ENCODE measurements around the gene UCMA. TPM values are rescaled to one million over a fixed set of nuclear protein-coding genes. Genes with fewer than 3 reads are reported as not detected.
A peak's percentile ranks its signal among the peaks of the same experiment; 100 is the strongest.

The UCMA gene
- total RNA-seq, 1 experiment from 2014 or later = not detected

GRCh38 chr10:13206546-13207443 is 27.4 kb downstream of the UCMA start:
- no TSS peak for BruUV-seq (replicated peaks)
- CTCF ChIA-PET = interaction anchor here (0.6 to 0.7 kb wide), 3 partner anchors 40 to 586 kb away, joined by 3 to 4 read pairs (median 3); no protein-coding TSS in a partner anchor
- H3K4me1 ChIP-seq (ENCODE audit: insufficient read depth, low read length, poor library complexity, severe bottlenecking) = no peaks in the 10 kb centered on the region
- no peaks in the 10 kb centered on the region for H3K9me3 ChIP-seq (ENCODE audit: low read depth, low read length, poor library complexity, severe bottlenecking)
- H3K27ac ChIP-seq (ENCODE audit: low read depth, low read length, poor library complexity, severe bottlenecking) = no peak overlapping the region
- no peak overlapping the region for H3K4me3 ChIP-seq (ENCODE audit: low read depth, low read length, poor library complexity, severe bottlenecking)
- TF ChIP-seq CTCF (conservative IDR thresholded peaks at IDR 0.05; ENCODE audit: low read depth, low read length) (peak; percentile 61), EZH2 (IDR thresholded peaks at IDR 0.05; ENCODE audit: borderline replicate concordance, low read depth, low read length, poor library complexity, severe bottlenecking) (no peak)
- H3K27me3 ChIP-seq (replicated peaks; ENCODE audit: insufficient read depth, low read depth, low read length, poor library complexity) = no peaks in the 10 kb centered on the region
- intact Hi-C loops (cut with micrococcal nuclease; ENCODE audit: unreplicated experiment) = no loop called here
- peak; percentile 23 for DNase-seq (ENCODE audit: low spot score)
- peaks cover 62% of the 10 kb centered on the region for H3K36me3 ChIP-seq (ENCODE audit: insufficient read depth, low read length, poor library complexity, severe bottlenecking)
- POLR2A ChIA-PET (ENCODE audit: low non-redundant PET) = no interaction called here

GRCh38 chr10:13206091-13206490 is 28.1 kb downstream of the UCMA start:
- H3K36me3 ChIP-seq (ENCODE audit: insufficient read depth, low read length, poor library complexity, severe bottlenecking) = peaks cover 64% of the 10 kb centered on the region

GRCh38 chr10:13201132-13201531 is 33.0 kb downstream of the UCMA start:
- DNase-seq (ENCODE audit: low spot score) = no peak
- BruUV-seq (replicated peaks) = no TSS peak
- CTCF ChIA-PET = no interaction called here

More at GRCh38 chr10:13206091-13206490, 28.1 kb downstream of the UCMA start:
- Histone ChIP-seq H3K9me3 (ENCODE audit: low read depth, low read length, poor library complexity, severe bottlenecking) (no peaks in the 10 kb centered on the region), H3K4me1 (ENCODE audit: insufficient read depth, low read length, poor library complexity, severe bottlenecking) (no peaks in the 10 kb centered on the region), H3K27me3 (replicated peaks; ENCODE audit: insufficient read depth, low read depth, low read length, poor library complexity) (no peaks in the 10 kb centered on the region), H3K4me3 (ENCODE audit: low read depth, low read length, poor library complexity, severe bottlenecking) (no peak overlapping the region), H3K27ac (ENCODE audit: low read depth, low read length, poor library complexity, severe bottlenecking) (no peak overlapping the region)
- ChIA-PET POLR2A (ENCODE audit: low non-redundant PET) (no interaction called here), CTCF (interaction anchor here (0.6 kb wide), 1 partner anchor 71 kb away, joined by 4 read pairs; no protein-coding TSS in a partner anchor)
- no TSS peak for BruUV-seq (replicated peaks)
- intact Hi-C loops (cut with micrococcal nuclease; ENCODE audit: unreplicated experiment) = no loop called here
- TF ChIP-seq EZH2 (IDR thresholded peaks at IDR 0.05; ENCODE audit: borderline replicate concordance, low read depth, low read length, poor library complexity, severe bottlenecking) (no peak), CTCF (conservative IDR thresholded peaks at IDR 0.05; ENCODE audit: low read depth, low read length) (no peak)
- DNase-seq (ENCODE audit: low spot score) = no peak

More at GRCh38 chr10:13201132-13201531, 33.0 kb downstream of the UCMA start:
- no peak overlapping the region for H3K4me3 ChIP-seq (ENCODE audit: low read depth, low read length, poor library complexity, severe bottlenecking)
- H3K36me3 ChIP-seq (ENCODE audit: insufficient read depth, low read length, poor library complexity, severe bottlenecking) = peaks cover 83% of the 10 kb centered on the region
- intact Hi-C loops (cut with micrococcal nuclease; ENCODE audit: unreplicated experiment) = no loop called here
- H3K9me3 ChIP-seq (ENCODE audit: low read depth, low read length, poor library complexity, severe bottlenecking) = no peaks in the 10 kb centered on the region
- H3K27ac ChIP-seq (ENCODE audit: low read depth, low read length, poor library complexity, severe bottlenecking) = no peak overlapping the region
- no peaks in the 10 kb centered on the region for H3K4me1 ChIP-seq (ENCODE audit: insufficient read depth, low read length, poor library complexity, severe bottlenecking)
- TF ChIP-seq CTCF (conservative IDR thresholded peaks at IDR 0.05; ENCODE audit: low read depth, low read length) (no peak), EZH2 (IDR thresholded peaks at IDR 0.05; ENCODE audit: borderline replicate concordance, low read depth, low read length, poor library complexity, severe bottlenecking) (no peak)
- no peaks in the 10 kb centered on the region for H3K27me3 ChIP-seq (replicated peaks; ENCODE audit: insufficient read depth, low read depth, low read length, poor library complexity)
- POLR2A ChIA-PET (ENCODE audit: low non-redundant PET) = no interaction called here

All from A673 (cell line).